HepG2 (cell line): ENCODE data around the gene PSMC4. TPM values are rescaled to one million over a fixed set of nuclear protein-coding genes. Genes with fewer than 3 reads are reported as not detected.

Source experiments
- ATAC-seq: fragments of 200-7000 bp; cut with Tn5 transposase; 3 replicates; pipeline ENCODE4 v1.9.1; 2020; ENCODE audit warnings: mild to moderate bottlenecking, moderate library complexity
- BruUV-seq: library from RNA; stranded (reverse); fragments of 400-500 nt; replicated peaks from 2 replicates; lab custom pipeline; 2021; lab: Mats Ljungman, UMichigan
- CTCF ChIA-PET: fragments of 300-600 bp; formaldehyde crosslinking; extraction: SDS; loops from one replicate; lab custom pipeline; 2021; ENCODE audit warnings: low total read pairs, inconsistent platforms, low intra/inter-chr PET ratio; lab: Yijun Ruan, JAX
- POLR2A ChIA-PET: fragments of 350-600 bp; sonication (Branson Sonifier 250); formaldehyde crosslinking; loops from one replicate; lab custom pipeline; 2020; ENCODE audit warnings: antibody characterized with exemption, inconsistent platforms; lab: Yijun Ruan, JAX
- DNase-seq: peaks from one replicate; pipeline ENCODE4 v3.0.0-alpha.2; 2015; ENCODE audit warnings: low spot score
- FAIRE-seq: peaks from 3 replicates; lab custom pipeline; 2011; peaks lifted over from hg19 to GRCh38; lab: Jason Lieb, UNC
- H2AFZ ChIP-seq: one replicate; pipeline ENCODE4 v1.6.1; 2011; ENCODE audit warnings: low read length, inconsistent platforms
- H3K27ac ChIP-seq: fragments of 300-600 bp; 3 replicates; pipeline ENCODE4 v1.8.0; 2011; ENCODE audit warnings: mixed run types, mild to moderate bottlenecking, mixed read lengths, low read length, inconsistent platforms; ENCODE audit not compliant: insufficient read depth; ENCODE audit errors: extremely low read length
- H3K27me3 ChIP-seq, 2 experiments: fragments of 200-600 bp in 1 of 2; 2 replicates in 1 of 2; 3 replicates in 1 of 2; pipeline versions ENCODE4 v1.6.0 to v1.8.0; 2011; ENCODE audit warnings: low read length in 2 of 2, mild to moderate bottlenecking in 2 of 2, moderate library complexity in 2 of 2, inconsistent platforms in 1 of 2; ENCODE audit not compliant: insufficient read depth in 2 of 2, control insufficient read depth in 1 of 2
- H3K36me3 ChIP-seq, 2 experiments: fragments of 200-600 bp in 1 of 2; replicated peaks in 1 of 2; 2 replicates in 1 of 2; 3 replicates in 1 of 2; pipeline versions ENCODE4 v1.5.1 to v1.8.0; 2011; ENCODE audit warnings: low read length in 2 of 2, inconsistent platforms in 1 of 2; ENCODE audit not compliant: insufficient read depth in 2 of 2, control insufficient read depth in 1 of 2
- H3K4me1 ChIP-seq: 2 replicates; pipeline ENCODE4 v1.5.1; 2012; ENCODE audit warnings: low read length, inconsistent platforms; ENCODE audit not compliant: insufficient read depth
- H3K4me2 ChIP-seq: 2 replicates; pipeline ENCODE4 v1.6.0; 2011; ENCODE audit warnings: low read depth, low read length, inconsistent platforms
- H3K4me3 ChIP-seq, 3 experiments: fragments of 200-600 bp in 1 of 3; sonication (generic), shearing (Covaris generic) in 1 of 3; replicated peaks in 1 of 3; 2 replicates each; pipeline ENCODE4 v1.5.1; 2011 to 2016; ENCODE audit warnings: low read length in 3 of 3, inconsistent platforms in 2 of 3, low read depth in 2 of 3, mild to moderate bottlenecking in 2 of 3, control low read depth in 1 of 3, mixed read lengths in 1 of 3; ENCODE audit not compliant: insufficient read depth in 1 of 3
- H3K79me2 ChIP-seq: one replicate; pipeline ENCODE4 v1.6.1; 2011; ENCODE audit warnings: low read length, inconsistent platforms; ENCODE audit not compliant: insufficient read depth
- H3K9ac ChIP-seq: 2 replicates; pipeline ENCODE4 v1.6.0; 2011; ENCODE audit warnings: mild to moderate bottlenecking, low read depth, low read length, inconsistent platforms; ENCODE audit not compliant: insufficient read depth
- H3K9me3 ChIP-seq: 2 replicates; pipeline ENCODE4 v1.5.1; 2012; ENCODE audit warnings: mild to moderate bottlenecking, low read length
- H4K20me1 ChIP-seq: 2 replicates; pipeline ENCODE4 v1.6.0; 2011; ENCODE audit warnings: inconsistent platforms, mild to moderate bottlenecking, low read length, moderate library complexity; ENCODE audit not compliant: insufficient read depth
- CHD2 ChIP-seq: IDR thresholded peaks from 2 replicates; pipeline ENCODE4 v1.6.1; 2011; ENCODE audit warnings: low read depth, low read length, improper control_type of control experiment
- CREM ChIP-seq, 2 experiments: sonication (generic) in 1 of 2; formaldehyde crosslinking in 1 of 2; IDR thresholded peaks; 2 replicates each; pipeline versions ENCODE4 v1.4.0 to v1.6.1; 2016 to 2020; ENCODE audit warnings: antibody characterized with exemption in 1 of 2, mild to moderate bottlenecking in 1 of 2, missing genetic modification reagents in 1 of 2
- MBD4 ChIP-seq: IDR thresholded peaks from 2 replicates; pipeline ENCODE4 v1.6.1; 2012; ENCODE audit warnings: low read length, inconsistent platforms, borderline replicate concordance
- MED13 ChIP-seq: sonication (generic); formaldehyde crosslinking; IDR thresholded peaks from 2 replicates; pipeline ENCODE4 v1.5.0; 2020; ENCODE audit warnings: missing genetic modification reagents
- POLR2AphosphoS5 ChIP-seq: IDR thresholded peaks from 2 replicates; pipeline ENCODE4 v1.6.1; 2012; ENCODE audit warnings: low read depth, low read length
- RAD51 ChIP-seq: fragments of 450-650 bp; IDR thresholded peaks from 2 replicates; pipeline ENCODE4 v1.6.1; 2016; ENCODE audit warnings: borderline replicate concordance
- RORA ChIP-seq: sonication (generic); formaldehyde crosslinking; IDR thresholded peaks from 2 replicates; pipeline ENCODE4 v1.5.0; 2020; ENCODE audit warnings: mild to moderate bottlenecking, missing genetic modification reagents, moderate library complexity
- SRSF9 ChIP-seq: fragments of 200-400 bp; formaldehyde crosslinking; IDR thresholded peaks from 2 replicates; pipeline ENCODE4 v1.6.1; 2018; ENCODE audit warnings: borderline replicate concordance, mild to moderate bottlenecking, low read depth, low read length; ENCODE audit not compliant: insufficient read depth, poor library complexity, severe bottlenecking
- YY1 ChIP-seq: IDR thresholded peaks from 2 replicates; pipeline ENCODE4 v1.6.1; 2011; ENCODE audit warnings: low read length, low read depth, moderate library complexity, mild to moderate bottlenecking; ENCODE audit not compliant: insufficient read depth, insufficient replicate concordance
- WGBS: methylation state at CpG from one replicate; pipeline ENCODE4 v1.1.6; 2017; ENCODE audit warnings: low lambda C conversion rate; 5-methylcytosine and 5-hydroxymethylcytosine counted together
- in situ Hi-C: cut with HindIII; loops from 2 replicates; pipeline ENCODE4 v1.10.0; 2017; ENCODE audit warnings: low pct_unique_long_range_greater_than_20kb; ENCODE audit not compliant: extremely low pct_ligation_motif_present
- intact Hi-C: fragments of 100-400 bp; cut with micrococcal nuclease; formaldehyde crosslinking; loops from one replicate; pipeline ENCODE4 v1.10.0; 2022; ENCODE audit not compliant: unreplicated experiment
- polyA plus RNA-seq, 8 experiments: library from polyadenylated mRNA; depleted of rRNA in 3 of 8; stranded (reverse) in 7 of 8; unstranded in 1 of 8; fragments of >200 nt; fragmentation: Illumina TruSeq in 4 of 8; extraction: Trizol in 4 of 8; gene quantifications; 2 replicates each; pipeline versions ENCODE4 v1.2.1 to v1.2.3, GENCODE V29; 2011 to 2016; ENCODE audit warnings: low read depth in 4 of 8, missing spikeins in 1 of 8, mixed read lengths in 1 of 8; ENCODE audit not compliant: insufficient read depth in 1 of 8
- total RNA-seq, 5 experiments: library from RNA; depleted of rRNA; stranded (reverse); fragments of >200 nt; fragmentation: Illumina TruSeq; extraction: Trizol; gene quantifications; 2 replicates each; pipeline ENCODE4 v1.2.3, GENCODE V29; 2016; ENCODE audit warnings: low read depth in 1 of 5
- TF ChIP-seq, protein P1 (sequence below): IDR thresholded peaks from 2 replicates; pipeline ENCODE4 v1.6.1; 2016; ENCODE audit warnings: mild to moderate bottlenecking, missing biosample characterization, missing genetic modification reagents
- TF ChIP-seq, protein P2 (sequence below): sonication (generic); formaldehyde crosslinking; IDR thresholded peaks from 2 replicates; pipeline ENCODE4 v1.8.0; 2022; ENCODE audit warnings: low read depth, missing genetic modification reagents
- TF ChIP-seq, protein P3 (sequence below): sonication (generic); formaldehyde crosslinking; IDR thresholded peaks from 2 replicates; pipeline ENCODE4 v1.5.1; 2020; ENCODE audit warnings: mild to moderate bottlenecking, missing genetic modification reagents, moderate library complexity

The PSMC4 gene
- total and polyA plus RNA-seq, 2 of the 13 experiments (the other 11 are each of a cell fraction or from before 2014, with no cell fraction given) = 49.9 to 160 TPM

DNA sequence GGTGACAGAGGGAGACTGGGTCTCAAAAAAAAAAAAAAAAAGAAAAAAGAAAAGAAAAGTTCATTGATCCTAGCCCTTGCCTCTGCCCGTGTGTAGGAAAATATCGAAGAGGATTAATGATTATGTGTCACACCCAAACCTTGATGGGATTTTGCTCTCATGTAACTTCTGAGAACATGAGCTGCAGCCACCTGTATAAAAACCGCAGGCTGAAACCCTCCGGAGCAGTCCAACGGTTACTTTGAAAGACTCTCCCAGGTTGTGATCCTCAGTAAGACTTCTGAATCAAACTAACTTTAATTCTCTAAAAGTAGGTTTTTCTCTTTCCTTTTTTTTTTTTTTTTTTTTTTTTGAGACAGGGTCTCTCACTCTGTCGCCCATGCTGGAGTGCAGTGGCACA, 4.3 kb upstream of the PSMC4 start:
- Histone ChIP-seq H3K27ac (no peak overlapping the region), H3K27me3 (no peaks in the 10 kb centered on the region; a peak in 1 of 5 replicates), H3K4me2 (no peak overlapping the region), H3K9me3 (no peaks in the 10 kb centered on the region), H3K36me3 (no peaks in the 10 kb centered on the region), H3K4me1 (peaks cover 18% of the 10 kb centered on the region), H3K79me2 (peaks cover 7% of the 10 kb centered on the region), H2AFZ (no peak overlapping the region), H4K20me1 (no peaks in the 10 kb centered on the region), H3K9ac (no peak overlapping the region), H3K4me3 (no peak overlapping the region)
- intact Hi-C loops = no loop called here
- no peak for TF ChIP-seq RAD51
- TF ChIP-seq SRSF9 = no peak
- TF ChIP-seq MED13 (CRISPR knock-in tag) = no peak
- TF ChIP-seq CHD2 = no peak
- TF ChIP-seq RORA (CRISPR knock-in tag) = no peak
- TF ChIP-seq, protein P1, sequence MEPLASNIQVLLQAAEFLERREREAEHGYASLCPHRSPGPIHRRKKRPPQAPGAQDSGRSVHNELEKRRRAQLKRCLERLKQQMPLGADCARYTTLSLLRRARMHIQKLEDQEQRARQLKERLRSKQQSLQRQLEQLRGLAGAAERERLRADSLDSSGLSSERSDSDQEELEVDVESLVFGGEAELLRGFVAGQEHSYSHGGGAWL = no peak
- TF ChIP-seq CREM (IDR thresholded peaks at IDR 0.05) = no peak
- TF ChIP-seq CREM (CRISPR knock-in tag; IDR thresholded peaks at IDR 0.05) = no peak
- TF ChIP-seq YY1 = no peak
- TF ChIP-seq, protein P2, sequence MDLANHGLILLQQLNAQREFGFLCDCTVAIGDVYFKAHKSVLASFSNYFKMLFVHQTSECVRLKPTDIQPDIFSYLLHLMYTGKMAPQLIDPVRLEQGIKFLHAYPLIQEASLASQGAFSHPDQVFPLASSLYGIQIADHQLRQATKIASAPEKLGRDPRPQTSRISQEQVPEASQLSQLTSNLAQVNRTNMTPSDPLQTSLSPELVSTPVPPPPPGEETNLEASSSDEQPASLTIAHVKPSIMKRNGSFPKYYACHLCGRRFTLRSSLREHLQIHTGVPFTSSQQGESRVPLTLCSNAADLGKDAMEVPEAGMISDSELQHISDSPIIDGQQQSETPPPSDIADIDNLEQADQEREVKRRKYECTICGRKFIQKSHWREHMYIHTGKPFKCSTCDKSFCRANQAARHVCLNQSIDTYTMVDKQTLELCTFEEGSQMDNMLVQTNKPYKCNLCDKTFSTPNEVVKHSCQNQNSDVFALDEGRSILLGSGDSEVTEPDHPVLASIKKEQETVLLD (CRISPR knock-in tag) = no peak
- no peak for TF ChIP-seq POLR2AphosphoS5
- TF ChIP-seq, protein P3, sequence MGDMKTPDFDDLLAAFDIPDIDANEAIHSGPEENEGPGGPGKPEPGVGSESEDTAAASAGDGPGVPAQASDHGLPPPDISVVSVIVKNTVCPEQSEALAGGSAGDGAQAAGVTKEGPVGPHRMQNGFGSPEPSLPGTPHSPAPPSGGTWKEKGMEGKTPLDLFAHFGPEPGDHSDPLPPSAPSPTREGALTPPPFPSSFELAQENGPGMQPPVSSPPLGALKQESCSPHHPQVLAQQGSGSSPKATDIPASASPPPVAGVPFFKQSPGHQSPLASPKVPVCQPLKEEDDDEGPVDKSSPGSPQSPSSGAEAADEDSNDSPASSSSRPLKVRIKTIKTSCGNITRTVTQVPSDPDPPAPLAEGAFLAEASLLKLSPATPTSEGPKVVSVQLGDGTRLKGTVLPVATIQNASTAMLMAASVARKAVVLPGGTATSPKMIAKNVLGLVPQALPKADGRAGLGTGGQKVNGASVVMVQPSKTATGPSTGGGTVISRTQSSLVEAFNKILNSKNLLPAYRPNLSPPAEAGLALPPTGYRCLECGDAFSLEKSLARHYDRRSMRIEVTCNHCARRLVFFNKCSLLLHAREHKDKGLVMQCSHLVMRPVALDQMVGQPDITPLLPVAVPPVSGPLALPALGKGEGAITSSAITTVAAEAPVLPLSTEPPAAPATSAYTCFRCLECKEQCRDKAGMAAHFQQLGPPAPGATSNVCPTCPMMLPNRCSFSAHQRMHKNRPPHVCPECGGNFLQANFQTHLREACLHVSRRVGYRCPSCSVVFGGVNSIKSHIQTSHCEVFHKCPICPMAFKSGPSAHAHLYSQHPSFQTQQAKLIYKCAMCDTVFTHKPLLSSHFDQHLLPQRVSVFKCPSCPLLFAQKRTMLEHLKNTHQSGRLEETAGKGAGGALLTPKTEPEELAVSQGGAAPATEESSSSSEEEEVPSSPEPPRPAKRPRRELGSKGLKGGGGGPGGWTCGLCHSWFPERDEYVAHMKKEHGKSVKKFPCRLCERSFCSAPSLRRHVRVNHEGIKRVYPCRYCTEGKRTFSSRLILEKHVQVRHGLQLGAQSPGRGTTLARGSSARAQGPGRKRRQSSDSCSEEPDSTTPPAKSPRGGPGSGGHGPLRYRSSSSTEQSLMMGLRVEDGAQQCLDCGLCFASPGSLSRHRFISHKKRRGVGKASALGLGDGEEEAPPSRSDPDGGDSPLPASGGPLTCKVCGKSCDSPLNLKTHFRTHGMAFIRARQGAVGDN (CRISPR knock-in tag) = no peak
- no peak for TF ChIP-seq MBD4
- in situ Hi-C loops = no loop called here
- BruUV-seq = no TSS peak
- DNase-seq (no peak), ATAC-seq (no peak), FAIRE-seq (no peak)
- 94% methylated on average over 6 of the region's 6 CpGs for WGBS
- POLR2A ChIA-PET = no interaction called here
- CTCF ChIA-PET = no interaction called here
